GM12801 (cell line): ENCODE measurements around the gene HDAC9.

Experiments
- CTCF ChIP-seq: IDR thresholded peaks from one replicate; pipeline ENCODE4 v1.5.1; 2011; ENCODE audit warnings: control low read depth; ENCODE audit not compliant: insufficient read length; ENCODE audit errors: extremely low read depth

HDAC9 gene

GRCh38 chr7:18685971-18686370, 190.4 kb downstream of the HDAC9 start:
- TF ChIP-seq CTCF = no peak

- TF ChIP-seq CTCF = no peak
Measured at GRCh38 chr7:18689551-18689950, 194.0 kb downstream of the HDAC9 start.

GRCh38 chr7:18693406-18693805, 197.9 kb downstream of the HDAC9 start:
- TF ChIP-seq CTCF = no peak

- TF ChIP-seq CTCF = no peak
Measured at GRCh38 chr7:18693816-18694215, 198.3 kb downstream of the HDAC9 start.

GRCh38 chr7:18694484-18694883, 198.9 kb downstream of the HDAC9 start:
- no peak for TF ChIP-seq CTCF

GRCh38 chr7:18694911-18695310, 199.4 kb downstream of the HDAC9 start:
- no peak for TF ChIP-seq CTCF

GRCh38 chr7:18698258-18698734, 202.7 kb downstream of the HDAC9 start:
- no peak for TF ChIP-seq CTCF

- TF ChIP-seq CTCF = no peak
Measured at GRCh38 chr7:18700147-18700546, 204.6 kb downstream of the HDAC9 start.
